ENCODE results near the gene APC. TPM values are rescaled to one million over a fixed set of nuclear protein-coding genes. Genes with fewer than 3 reads are reported as not detected.

The APC gene
- total and polyA plus RNA-seq, 2 of the 8 experiments (the other 6 are each of a cell fraction or from before 2014, with no cell fraction given), result 6.8 to 41.9 TPM

DNA sequence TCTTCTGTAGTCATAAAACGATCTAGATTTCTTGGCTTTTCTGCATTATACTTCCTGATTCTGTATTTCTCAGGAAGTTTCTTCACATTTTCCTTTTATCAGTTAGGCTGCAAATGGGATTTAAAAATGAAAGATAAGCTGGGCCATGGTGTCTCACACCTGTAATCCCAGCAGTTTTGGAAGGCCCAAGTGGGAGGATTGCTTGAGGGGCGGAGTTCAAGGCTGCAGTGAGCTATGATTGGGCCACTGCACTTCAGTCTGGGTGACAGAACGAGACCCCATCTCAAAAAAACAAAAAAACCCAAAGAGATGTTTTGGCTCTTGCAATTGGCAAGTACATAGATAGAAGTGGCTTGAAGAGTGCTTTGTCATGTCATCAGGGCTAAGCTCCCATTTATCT is 26.2 kb upstream of the APC start:
- FAIRE-seq, result no peak
- Histone ChIP-seq H3K4me1 (replicated peaks in 1 of 4; ENCODE audit: control insufficient read depth in 3 of 4, insufficient read depth in 4 of 4, low read length in 3 of 4) (peaks cover 0 to 3% (median 0%) of the 10 kb centered on the region in 4 experiments; a peak in 2 of 7 replicates), H3K9ac (replicated peaks in 1 of 4; ENCODE audit: extremely low read depth in 1 of 4, low read depth in 3 of 4, low read length in 3 of 4) (no peak overlapping the region), H3K18ac (ENCODE audit: extremely low read depth, low read length) (no peak overlapping the region), H3K4me2 (ENCODE audit: insufficient read depth in 1 of 2, low read depth in 2 of 2, low read length in 2 of 2) (no peak overlapping the region), H3K14ac (ENCODE audit: insufficient read length) (no peak overlapping the region), H3K79me1 (ENCODE audit: low read depth, low read length) (peaks cover 8% of the 10 kb centered on the region; the same call in 1 of the 2 replicates), H4K20me1 (replicated peaks in 1 of 2; ENCODE audit: control insufficient read depth in 1 of 2, insufficient read depth in 2 of 2, low read length in 2 of 2) (peaks cover 2 to 4% of the 10 kb centered on the region in 2 experiments), H4K5ac (ENCODE audit: insufficient read length, low read depth, low read length) (no peak overlapping the region), H3K36me3 (ENCODE audit: control insufficient read depth in 2 of 4, insufficient read depth in 4 of 4, low read length in 3 of 4) (no peaks in the 10 kb centered on the region), H3K23me2 (ENCODE audit: low read depth, low read length) (no peaks in the 10 kb centered on the region), H4K8ac (ENCODE audit: extremely low read depth, insufficient read depth, low read length) (no peak overlapping the region), H3K9me3 (ENCODE audit: insufficient read depth in 2 of 2, low read depth in 1 of 2, low read length in 1 of 2) (no peaks in the 10 kb centered on the region), H2BK15ac (ENCODE audit: low read length) (no peak overlapping the region), H3K4ac (replicated peaks; ENCODE audit: insufficient read length, low read depth, low read length) (no peak overlapping the region), H3K4me3 (ENCODE audit: extremely low read depth in 1 of 4, insufficient read depth in 2 of 4, low read depth in 3 of 4, low read length in 4 of 4) (no peak overlapping the region), H3K23ac (ENCODE audit: insufficient read length) (no peak overlapping the region), H2BK20ac (ENCODE audit: low read length) (no peak overlapping the region), H2BK120ac (replicated peaks; ENCODE audit: low read depth, low read length) (no peak overlapping the region), H3K56ac (replicated peaks; ENCODE audit: insufficient read length, low read depth, low read length) (no peak overlapping the region), H4K91ac (replicated peaks; ENCODE audit: insufficient read length, low read length) (no peak overlapping the region), H3K79me2 (ENCODE audit: control insufficient read depth in 1 of 2, insufficient read depth in 2 of 2, low read length in 2 of 2) (peaks cover 3 to 82% of the 10 kb centered on the region in 2 experiments; a peak in 2 of 4 replicates), H2AK5ac (ENCODE audit: low read depth, low read length) (no peak overlapping the region), H3K27ac (ENCODE audit: low read depth, low read length) (no peak overlapping the region), H3K27me3 (replicated peaks in 1 of 4; ENCODE audit: control insufficient read depth in 3 of 4, extremely low read depth in 1 of 4, insufficient read depth in 3 of 4, low read length in 3 of 4) (no peaks in the 10 kb centered on the region), H2BK5ac (ENCODE audit: low read depth, low read length) (no peak overlapping the region), H2AFZ (ENCODE audit: low read length) (no peak overlapping the region), H2BK12ac (ENCODE audit: low read depth, low read length) (no peak overlapping the region)
- DNase-seq (ENCODE audit: low read depth in 1 of 2, low spot score in 2 of 2), result no peak
- TF ChIP-seq BACH1 (IDR thresholded peaks at IDR 0.05; ENCODE audit: low read length) (no peak), CBX8 (IDR thresholded peaks at IDR 0.05; ENCODE audit: borderline replicate concordance, low read depth, low read length) (no peak), YY1 (IDR thresholded peaks at IDR 0.05; ENCODE audit: low read depth, low read length) (no peak), KDM1A (IDR thresholded peaks at IDR 0.05; ENCODE audit: borderline replicate concordance, low read length) (no peak), SUZ12 (IDR thresholded peaks at IDR 0.05; ENCODE audit: low read length) (no peak), TCF12 (IDR thresholded peaks at IDR 0.05; ENCODE audit: low read depth, low read length) (no peak), SIRT6 (IDR thresholded peaks at IDR 0.05; ENCODE audit: low read length) (no peak), SIX5 (IDR thresholded peaks at IDR 0.05; ENCODE audit: low read depth, low read length) (no peak), RAD21 (IDR thresholded peaks at IDR 0.05 in 1 of 2, conservative IDR thresholded peaks at IDR 0.05 in 1 of 2; ENCODE audit: low read depth in 2 of 2, low read length in 2 of 2) (no peak), CBX5 (IDR thresholded peaks at IDR 0.05; ENCODE audit: low read depth, low read length) (no peak), RXRA (IDR thresholded peaks at IDR 0.05; ENCODE audit: insufficient read depth, low read depth, low read length) (no peak), CHD2 (IDR thresholded peaks at IDR 0.05; ENCODE audit: low read length) (no peak), BRCA1 (IDR thresholded peaks at IDR 0.05; ENCODE audit: low read depth, low read length) (no peak)
- 84% methylated on average over 3 of the region's 3 CpGs; no CpG with 5 or more reads in 1 of the 2 experiments for WGBS, 2 experiments (ENCODE audit: extremely low coverage in 1 of 2, insufficient coverage in 1 of 2, insufficient read length in 1 of 2, insufficient replicate concordance in 2 of 2, low coverage in 1 of 2, low lambda C conversion rate in 2 of 2, missing lambda C conversion rate in 1 of 2)
- ChIA-PET POLR2A (ENCODE audit: partially characterized antibody) (interaction anchor here (1.4 kb wide), 2 partner anchors 9 to 26 kb away, joined by 3 to 5 read pairs; partner anchors contain the start of gene APC), CTCF (ENCODE audit: partially characterized antibody) (interaction anchor here (0.6 to 5.1 kb wide), 6 partner anchors 9 to 1586 kb away, joined by 3 to 29 read pairs (median 4); partner anchors contain the start of gene NREP)
